ENCODE data around the gene KIAA1755. TPM values are rescaled to one million over a fixed set of nuclear protein-coding genes. Genes with fewer than 3 reads are reported as not detected.

The KIAA1755 gene
- total RNA-seq, 1 experiment from 2014 or later, result not detected

DNA sequence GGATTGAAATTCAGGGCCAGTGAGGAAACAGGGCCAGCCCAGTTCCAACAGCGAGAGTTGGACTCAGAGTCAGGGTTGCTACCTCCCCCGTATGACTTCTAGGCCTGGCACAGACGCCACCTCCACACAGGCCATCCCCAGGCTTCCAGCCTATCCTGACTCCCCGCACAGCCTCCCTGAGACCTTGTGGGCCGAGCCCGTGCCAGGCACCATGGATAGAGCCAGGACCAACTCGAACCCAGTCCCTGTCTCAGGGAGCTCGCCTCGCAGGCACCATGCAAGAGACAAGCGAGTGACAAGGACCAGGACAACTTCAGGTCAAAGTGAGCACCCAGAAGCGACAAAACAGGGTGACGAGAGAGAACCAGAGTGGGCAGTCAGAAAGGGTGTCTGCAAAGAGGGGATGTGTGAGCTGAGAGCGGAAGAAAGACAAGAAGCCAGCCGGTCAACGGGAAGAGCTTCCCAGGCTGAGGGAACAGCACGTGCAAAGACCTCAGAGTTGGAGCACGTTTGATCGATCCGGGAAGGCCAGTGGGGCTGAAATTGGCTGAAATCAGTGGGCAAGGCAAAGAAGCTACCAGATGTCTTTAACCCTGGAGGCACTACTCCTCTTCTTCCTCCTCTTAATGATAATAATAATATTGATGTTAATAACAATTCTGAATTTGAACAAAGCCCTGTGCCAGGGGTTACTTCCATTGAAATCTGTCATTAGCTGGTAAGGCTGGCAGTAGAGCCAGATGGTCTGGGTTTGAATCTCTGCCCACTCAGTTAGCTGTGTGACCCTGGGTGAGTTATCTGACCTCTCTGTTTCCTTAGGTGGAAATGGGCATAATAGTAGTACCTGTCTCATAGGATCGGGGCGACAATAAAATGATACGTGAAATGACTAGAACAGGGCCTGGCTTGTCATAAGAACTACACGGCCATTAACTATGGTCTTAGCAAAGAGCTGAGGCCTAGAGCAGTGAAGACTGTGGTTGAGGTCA lies 45.0 kb downstream of the KIAA1755 start:
- Histone ChIP-seq H3K4me3 (ENCODE audit: low read depth, low read length, poor library complexity, severe bottlenecking) (no peak overlapping the region), H3K27ac (ENCODE audit: low read depth, low read length, poor library complexity, severe bottlenecking) (no peak overlapping the region), H3K36me3 (ENCODE audit: insufficient read depth, low read length, poor library complexity, severe bottlenecking) (no peaks in the 10 kb centered on the region), H3K27me3 (replicated peaks; ENCODE audit: insufficient read depth, low read depth, low read length, poor library complexity) (no peaks in the 10 kb centered on the region), H3K9me3 (ENCODE audit: low read depth, low read length, poor library complexity, severe bottlenecking) (no peaks in the 10 kb centered on the region), H3K4me1 (ENCODE audit: insufficient read depth, low read length, poor library complexity, severe bottlenecking) (no peaks in the 10 kb centered on the region)
- DNase-seq (ENCODE audit: low spot score), result no peak
- ChIA-PET POLR2A (ENCODE audit: low non-redundant PET) (no interaction called here), CTCF (no interaction called here)
- intact Hi-C loops (cut with micrococcal nuclease; ENCODE audit: unreplicated experiment), result no loop called here
- no TSS peak for BruUV-seq (replicated peaks)
- TF ChIP-seq CTCF (conservative IDR thresholded peaks at IDR 0.05; ENCODE audit: low read depth, low read length), result no peak
- TF ChIP-seq EZH2 (IDR thresholded peaks at IDR 0.05; ENCODE audit: borderline replicate concordance, low read depth, low read length, poor library complexity, severe bottlenecking), result no peak

DNA sequence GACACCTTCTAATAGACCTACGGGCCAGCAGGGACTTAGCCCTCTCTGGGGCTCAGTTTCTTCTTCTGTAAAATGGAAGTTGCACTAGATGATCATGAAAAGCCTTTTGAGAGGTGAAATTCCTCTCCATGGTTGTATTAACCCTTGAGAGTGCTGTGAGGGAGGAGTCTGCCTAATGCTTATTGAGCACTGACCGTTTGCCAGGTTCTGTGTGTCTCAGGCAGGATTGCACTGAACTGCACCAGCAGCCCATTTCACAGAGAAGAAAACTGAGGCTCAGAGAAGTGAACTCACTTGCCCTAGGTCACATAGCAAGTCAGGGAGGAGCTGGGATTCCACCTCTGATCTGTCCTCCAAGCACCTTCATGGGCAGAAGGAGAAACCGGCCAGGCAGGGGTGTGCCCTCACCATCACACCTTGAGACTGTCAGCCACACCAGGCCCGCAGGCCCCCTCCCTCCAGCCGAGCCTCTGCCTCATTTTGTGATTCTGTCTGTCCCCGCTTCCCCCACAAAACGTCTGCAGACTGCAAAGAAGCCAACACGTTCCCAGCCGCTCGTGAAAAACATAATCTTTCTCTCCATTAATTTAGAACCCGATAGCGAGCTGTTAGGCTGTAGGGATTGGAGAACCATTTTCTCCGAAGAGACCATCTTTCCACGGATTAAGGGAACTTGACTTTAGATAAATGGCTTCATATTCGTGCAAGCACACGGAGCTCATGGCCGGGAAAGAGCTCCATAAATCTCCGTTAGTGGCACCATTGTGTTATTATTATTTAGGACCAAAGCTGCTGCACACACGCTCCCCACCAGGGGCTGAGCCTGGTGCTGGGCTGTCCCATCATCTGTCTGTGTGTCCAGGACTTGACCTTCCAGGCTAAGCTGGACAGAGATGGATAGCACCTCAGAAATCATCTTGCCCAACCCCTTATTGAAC lies 46.0 kb downstream of the KIAA1755 start:
- ChIA-PET POLR2A (ENCODE audit: low non-redundant PET) (no interaction called here), CTCF (interaction anchor here (0.7 kb wide), 1 partner anchor 61 kb away, joined by 4 read pairs; no protein-coding TSS in a partner anchor)
- intact Hi-C loops (cut with micrococcal nuclease; ENCODE audit: unreplicated experiment), result no loop called here
- Histone ChIP-seq H3K4me1 (ENCODE audit: insufficient read depth, low read length, poor library complexity, severe bottlenecking) (no peaks in the 10 kb centered on the region), H3K27ac (ENCODE audit: low read depth, low read length, poor library complexity, severe bottlenecking) (no peak overlapping the region), H3K4me3 (ENCODE audit: low read depth, low read length, poor library complexity, severe bottlenecking) (no peak overlapping the region), H3K9me3 (ENCODE audit: low read depth, low read length, poor library complexity, severe bottlenecking) (no peaks in the 10 kb centered on the region), H3K27me3 (replicated peaks; ENCODE audit: insufficient read depth, low read depth, low read length, poor library complexity) (no peaks in the 10 kb centered on the region), H3K36me3 (ENCODE audit: insufficient read depth, low read length, poor library complexity, severe bottlenecking) (no peaks in the 10 kb centered on the region)
- TF ChIP-seq CTCF (conservative IDR thresholded peaks at IDR 0.05; ENCODE audit: low read depth, low read length), result 0 out of 2 replicates have a peak, but pooled peaks have one; percentile 16
- no peak for TF ChIP-seq EZH2 (IDR thresholded peaks at IDR 0.05; ENCODE audit: borderline replicate concordance, low read depth, low read length, poor library complexity, severe bottlenecking)
- BruUV-seq (replicated peaks), result no TSS peak
- DNase-seq (ENCODE audit: low spot score), result no peak

DNA sequence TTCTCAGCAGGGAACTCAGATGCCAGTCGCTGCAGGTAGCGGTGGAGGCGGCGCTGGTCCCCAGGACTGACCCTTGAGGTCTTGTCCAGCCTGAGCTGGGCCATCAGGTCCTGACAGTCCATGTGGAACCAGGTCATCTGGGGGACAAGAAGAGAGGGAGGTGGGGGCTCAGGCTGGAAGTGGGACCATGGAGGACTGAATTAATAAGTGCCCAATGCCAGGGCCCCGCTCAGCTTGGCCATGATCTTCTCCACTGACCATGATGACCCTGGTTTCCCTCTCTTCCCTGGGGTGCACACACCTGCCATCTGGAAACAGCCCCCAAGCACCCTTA lies 47.0 kb downstream of the KIAA1755 start:
- H3K27me3 ChIP-seq (replicated peaks; ENCODE audit: insufficient read depth, low read depth, low read length, poor library complexity), result no peaks in the 10 kb centered on the region
- H3K9me3 ChIP-seq (ENCODE audit: low read depth, low read length, poor library complexity, severe bottlenecking), result no peaks in the 10 kb centered on the region
- no peak overlapping the region for H3K27ac ChIP-seq (ENCODE audit: low read depth, low read length, poor library complexity, severe bottlenecking)
- no peaks in the 10 kb centered on the region for H3K4me1 ChIP-seq (ENCODE audit: insufficient read depth, low read length, poor library complexity, severe bottlenecking)
- ChIA-PET CTCF (interaction anchor here (0.7 kb wide), 1 partner anchor 62 kb away, joined by 4 read pairs; no protein-coding TSS in a partner anchor), POLR2A (ENCODE audit: low non-redundant PET) (no interaction called here)
- DNase-seq (ENCODE audit: low spot score), result no peak
- intact Hi-C loops (cut with micrococcal nuclease; ENCODE audit: unreplicated experiment), result no loop called here
- H3K36me3 ChIP-seq (ENCODE audit: insufficient read depth, low read length, poor library complexity, severe bottlenecking), result no peaks in the 10 kb centered on the region
- BruUV-seq (replicated peaks), result no TSS peak
- no peak overlapping the region for H3K4me3 ChIP-seq (ENCODE audit: low read depth, low read length, poor library complexity, severe bottlenecking)
- TF ChIP-seq EZH2 (IDR thresholded peaks at IDR 0.05; ENCODE audit: borderline replicate concordance, low read depth, low read length, poor library complexity, severe bottlenecking) (no peak), CTCF (conservative IDR thresholded peaks at IDR 0.05; ENCODE audit: low read depth, low read length) (no peak)
